G401 (cell line): ENCODE measurements around the gene TRAPPC13. TPM values are rescaled to one million over a fixed set of nuclear protein-coding genes. Genes with fewer than 3 reads are reported as not detected.
A peak's percentile ranks its signal among the peaks of the same experiment; 100 is the strongest.
"Not testable (repeated sequence)": the region's sequence is repeated elsewhere in the genome, so short reads cannot be mapped to it uniquely, and the experiment has no call there.

Source experiments
- DNase-seq: peaks from one replicate; pipeline ENCODE4 v3.0.0-alpha.2; 2015; ENCODE audit warnings: low spot score
- in situ Hi-C: cut with HindIII; loops from 2 replicates; pipeline ENCODE4 v1.10.0; 2016; ENCODE audit warnings: low sequenced_read_pairs, mixed read lengths
- total RNA-seq: library from RNA; depleted of rRNA; stranded (reverse); fragments of >200 nt; shearing (Covaris generic); gene quantifications from 2 replicates; pipeline ENCODE4 v1.2.3, GENCODE V29; 2014; rRNA removed

Gene TRAPPC13
- 29.1 and 37.7 TPM in 2 replicates for total RNA-seq

DNA sequence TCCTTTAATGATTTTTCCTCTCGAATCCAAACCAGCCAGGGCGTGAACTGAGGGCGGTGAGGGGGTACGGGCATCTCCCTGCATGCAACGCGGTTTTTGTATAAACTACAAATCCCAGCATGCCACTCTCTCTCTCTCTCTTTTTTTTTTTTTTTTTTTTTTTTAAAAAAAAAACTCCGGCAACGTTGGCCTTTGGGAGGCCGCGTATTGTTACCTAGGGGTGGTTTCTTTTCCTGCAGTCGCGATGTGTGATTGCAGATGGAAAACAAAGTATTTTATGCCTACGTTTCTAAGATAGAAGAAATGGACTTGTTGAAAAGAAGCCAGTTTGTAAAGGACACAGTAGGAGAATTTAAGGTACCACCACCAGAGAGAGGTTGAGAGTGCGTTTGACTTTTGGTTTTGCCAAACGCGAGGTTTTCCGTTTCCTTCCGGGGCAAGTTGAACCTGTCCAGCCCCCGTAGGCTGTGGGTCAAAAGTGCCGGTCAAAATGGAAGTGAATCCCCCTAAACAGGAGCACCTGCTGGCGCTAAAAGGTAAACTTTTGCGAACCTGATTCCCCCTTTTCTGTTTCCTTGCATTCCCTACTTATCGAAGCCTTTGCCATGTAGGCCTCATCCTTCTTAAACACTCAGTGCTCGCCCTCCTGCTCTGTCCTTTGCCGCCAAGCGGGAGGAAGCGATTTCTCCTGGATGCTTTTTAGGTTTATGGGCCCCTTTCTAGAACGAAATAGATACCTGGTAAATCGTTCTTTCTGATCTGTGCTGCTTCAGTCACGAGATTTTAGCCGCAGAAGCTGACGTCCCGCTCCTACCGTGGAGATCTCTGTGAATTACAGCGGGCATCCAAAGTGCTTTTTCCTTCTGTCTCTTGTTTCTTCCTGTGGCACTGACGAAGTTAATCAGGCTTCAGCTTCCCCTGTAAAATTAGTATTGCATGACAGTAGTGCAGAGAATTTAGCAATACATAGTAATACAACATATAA, at the start of gene TRAPPC13, which contains the start of gene SHLD3:
Gene TRAPPC13 (plus strand): TSS at position 457 of the 985 bp plus-strand sequence. CDS start 34 bp downstream, at position 491.
Gene SHLD3 (plus strand): TSS at position 457 of the 985 bp plus-strand sequence. CDS start 4,561 bp downstream, outside the sequence.
- in situ Hi-C loops = no loop called here

DNA sequence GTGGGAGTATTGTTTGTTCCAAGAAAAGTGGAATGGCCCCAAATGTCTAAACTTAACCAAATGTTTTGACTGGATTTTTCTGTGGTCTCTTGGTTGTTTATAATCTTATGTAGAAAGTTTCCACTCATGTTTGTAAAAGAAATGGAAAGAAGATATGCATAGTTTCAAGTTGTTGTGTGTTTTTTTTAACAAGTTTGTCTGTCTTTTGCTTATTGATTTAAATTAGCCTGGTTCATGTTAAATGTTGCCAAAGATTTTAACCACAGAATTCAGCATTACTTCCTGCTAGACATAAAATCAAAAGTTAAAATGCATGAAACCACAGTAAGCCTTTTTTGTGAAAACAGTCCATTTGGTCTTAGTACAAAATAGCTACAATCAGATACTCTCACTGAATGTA, 47.7 kb upstream of the TRAPPC13 start:
- DNase-seq = no peak
- in situ Hi-C loops = no loop called here

More for the DNA sequence above, at the start of gene TRAPPC13, which contains the start of gene SHLD3:
- DNase-seq = peak; percentile 92

DNA sequence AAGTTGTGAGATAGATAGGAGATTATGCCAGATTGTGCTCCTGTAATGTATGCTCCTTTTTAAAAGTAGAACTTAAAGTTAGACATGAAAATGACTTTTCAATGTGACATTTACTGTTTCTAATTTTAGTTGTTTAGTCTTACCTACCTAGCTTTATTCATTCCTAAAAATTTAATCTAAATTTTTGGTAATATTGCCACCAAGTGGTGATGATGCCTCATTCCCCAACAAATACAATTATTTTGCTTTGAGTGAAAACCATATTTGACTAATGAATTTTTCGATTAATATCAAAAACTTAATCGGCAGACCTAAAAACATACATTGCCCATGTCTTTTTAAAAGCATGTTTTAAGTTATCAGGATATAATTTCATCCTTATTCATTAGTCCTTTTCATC, 36.1 kb upstream of the TRAPPC13 start:
- in situ Hi-C loops = no loop called here
- no peak for DNase-seq

DNA sequence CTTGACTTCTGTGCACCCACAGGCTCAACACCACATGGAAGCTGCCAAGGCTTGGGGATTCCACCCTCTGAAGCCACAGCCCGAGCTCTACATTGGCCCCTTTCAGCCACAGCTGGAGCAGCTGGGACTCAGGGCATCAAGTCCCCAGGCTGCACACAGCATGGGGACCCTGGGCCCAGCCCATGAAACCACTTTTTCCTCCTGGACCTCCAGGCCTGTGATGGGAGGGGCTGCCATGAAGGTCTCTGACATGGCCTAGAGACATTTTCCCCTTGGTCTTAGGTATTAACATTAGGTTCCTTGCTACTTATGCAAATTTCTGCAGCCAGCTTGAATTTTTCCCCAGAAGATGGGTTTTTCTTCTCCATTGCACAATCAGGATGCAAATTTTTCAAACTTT, 23.1 kb upstream of the TRAPPC13 start:
- in situ Hi-C loops, DNase-seq: not testable (repeated sequence)

DNA sequence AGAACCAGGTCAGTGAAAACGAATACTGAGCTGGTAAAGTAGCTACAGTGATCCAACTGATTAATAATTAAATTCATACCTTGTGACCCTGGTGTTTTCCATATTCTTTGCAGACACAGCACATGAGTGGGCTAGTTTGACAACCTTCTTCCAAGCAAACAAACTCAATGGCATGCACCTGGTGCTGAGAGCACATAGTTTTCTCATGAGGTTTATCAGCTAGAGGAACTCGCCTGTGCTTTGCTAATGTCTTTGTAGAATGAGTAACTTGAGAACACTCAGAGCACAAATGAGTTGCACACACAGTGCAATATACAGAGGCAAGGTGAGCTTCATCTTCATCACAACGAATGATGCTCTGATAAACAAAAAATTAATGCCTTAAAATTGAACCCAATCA, 13.3 kb upstream of the TRAPPC13 start:
- in situ Hi-C loops = no loop called here

GRCh38 chr5:65612298-65612907, 12.4 kb upstream of the TRAPPC13 start:
- in situ Hi-C loops = no loop called here
- DNase-seq = no peak

More for the DNA sequence above, 13.3 kb upstream of the TRAPPC13 start:
- no peak for DNase-seq

GRCh38 chr5:65620021-65620420, 4.8 kb upstream of the TRAPPC13 start:
- in situ Hi-C loops = no loop called here

GRCh38 chr5:65621961-65622360, 2.9 kb upstream of the TRAPPC13 start:
- in situ Hi-C loops = not testable (repeated sequence)

More at GRCh38 chr5:65620021-65620420, 4.8 kb upstream of the TRAPPC13 start:
- DNase-seq = no peak

GRCh38 chr5:65623482-65623881, 1.3 kb upstream of the TRAPPC13 start:
- DNase-seq = no peak
- in situ Hi-C loops = no loop called here

More at GRCh38 chr5:65621961-65622360, 2.9 kb upstream of the TRAPPC13 start:
- not testable (repeated sequence) for DNase-seq

GRCh38 chr5:65624025-65624570, 729 bp upstream of the TRAPPC13 start, which contains the start of gene TRIM23:
TSS of gene TRIM23 (minus strand) at chr5:65624333. CDS start at chr5:65624274, 59 bp downstream.
- in situ Hi-C loops = no loop called here
- peak; percentile 94 for DNase-seq

GRCh38 chr5:65625743-65626142, 916 bp downstream of the TRAPPC13 start:
- DNase-seq = no peak
- in situ Hi-C loops = no loop called here

DNA sequence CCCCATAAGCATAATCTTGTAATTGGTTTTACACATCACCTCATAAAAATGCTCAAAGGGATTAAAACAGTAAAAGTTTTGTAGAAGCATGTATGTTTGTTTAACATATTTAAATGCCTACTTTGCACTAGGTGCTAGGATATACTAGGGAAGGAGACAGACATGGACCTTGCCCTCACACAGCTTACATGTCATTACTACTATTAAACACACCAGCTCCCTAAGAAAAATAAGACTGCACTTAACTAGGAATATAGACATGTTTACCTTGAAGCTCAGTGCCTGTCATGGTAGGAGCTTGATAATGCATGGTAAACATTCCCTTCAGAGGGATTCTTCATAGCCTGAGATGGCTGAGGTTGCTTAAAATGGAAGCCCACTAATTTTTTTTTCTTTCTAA, 6.2 kb downstream of the TRAPPC13 start:
- in situ Hi-C loops = no loop called here

DNA sequence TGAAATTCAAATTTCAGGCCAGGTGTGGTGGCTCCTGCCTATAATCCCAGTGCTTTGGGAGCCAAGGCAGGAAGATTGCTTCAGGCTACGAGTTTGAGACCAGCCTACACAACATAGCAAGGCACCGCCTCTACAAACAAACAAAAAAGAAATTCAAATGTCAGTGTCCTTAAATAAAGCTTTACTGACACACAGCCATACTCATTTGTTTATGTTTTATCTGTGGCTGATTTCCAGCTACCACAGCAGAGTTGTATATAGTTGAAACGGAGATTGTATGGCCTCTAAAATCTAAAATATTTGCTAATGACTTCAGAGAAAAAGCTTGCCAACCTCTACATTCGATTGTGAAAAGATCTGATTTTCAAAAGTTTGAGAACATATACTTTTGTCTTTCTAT, 15.4 kb downstream of the TRAPPC13 start:
- in situ Hi-C loops = no loop called here
- no peak for DNase-seq

More for the DNA sequence above, 6.2 kb downstream of the TRAPPC13 start:
- no peak for DNase-seq

DNA sequence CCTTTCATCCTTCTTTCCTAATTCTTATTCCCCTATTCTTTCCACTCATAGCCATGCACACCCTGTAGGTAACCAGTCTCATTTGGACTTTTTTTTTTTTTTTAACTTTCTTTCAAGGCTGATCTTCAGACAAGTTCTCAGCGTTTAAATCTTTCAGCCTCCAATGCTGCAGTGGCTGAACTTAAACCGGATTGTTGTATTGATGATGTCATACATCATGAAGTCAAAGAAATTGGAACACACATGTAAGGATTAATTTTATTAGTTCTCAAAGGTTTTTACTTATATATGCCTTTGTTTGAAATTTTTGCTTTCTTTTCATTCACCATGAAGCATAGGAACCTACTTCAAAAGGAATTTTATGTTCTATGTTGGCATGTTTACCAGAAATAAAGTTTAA, 22.1 kb downstream of the TRAPPC13 start:
- DNase-seq = no peak
- in situ Hi-C loops = no loop called here

GRCh38 chr5:65647941-65648340, 23.1 kb downstream of the TRAPPC13 start:
- DNase-seq = no peak
- in situ Hi-C loops = no loop called here

DNA sequence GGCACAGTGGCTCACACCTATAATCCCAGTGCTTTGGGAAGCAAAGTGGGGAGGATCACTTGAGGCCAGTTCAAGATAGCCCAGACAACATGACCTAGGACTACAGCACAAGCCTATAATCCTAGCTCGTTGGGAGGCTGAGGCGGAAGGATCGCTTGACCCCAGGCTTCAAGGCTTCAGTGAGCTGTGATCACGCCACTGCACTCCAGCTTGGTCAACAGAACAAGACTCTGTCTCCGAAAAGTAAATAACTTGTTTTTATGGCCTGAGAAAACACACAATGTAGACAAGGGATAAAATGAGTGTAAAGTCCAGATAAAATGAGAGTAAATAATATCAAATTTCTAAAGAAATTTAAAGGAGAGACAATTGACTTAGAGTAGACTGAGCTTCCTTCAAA, 26.3 kb downstream of the TRAPPC13 start:
- in situ Hi-C loops = no loop called here
- DNase-seq = no peak

- in situ Hi-C loops = no loop called here
- no peak for DNase-seq
Observed at GRCh38 chr5:65654713-65655112, 29.9 kb downstream of the TRAPPC13 start.

DNA sequence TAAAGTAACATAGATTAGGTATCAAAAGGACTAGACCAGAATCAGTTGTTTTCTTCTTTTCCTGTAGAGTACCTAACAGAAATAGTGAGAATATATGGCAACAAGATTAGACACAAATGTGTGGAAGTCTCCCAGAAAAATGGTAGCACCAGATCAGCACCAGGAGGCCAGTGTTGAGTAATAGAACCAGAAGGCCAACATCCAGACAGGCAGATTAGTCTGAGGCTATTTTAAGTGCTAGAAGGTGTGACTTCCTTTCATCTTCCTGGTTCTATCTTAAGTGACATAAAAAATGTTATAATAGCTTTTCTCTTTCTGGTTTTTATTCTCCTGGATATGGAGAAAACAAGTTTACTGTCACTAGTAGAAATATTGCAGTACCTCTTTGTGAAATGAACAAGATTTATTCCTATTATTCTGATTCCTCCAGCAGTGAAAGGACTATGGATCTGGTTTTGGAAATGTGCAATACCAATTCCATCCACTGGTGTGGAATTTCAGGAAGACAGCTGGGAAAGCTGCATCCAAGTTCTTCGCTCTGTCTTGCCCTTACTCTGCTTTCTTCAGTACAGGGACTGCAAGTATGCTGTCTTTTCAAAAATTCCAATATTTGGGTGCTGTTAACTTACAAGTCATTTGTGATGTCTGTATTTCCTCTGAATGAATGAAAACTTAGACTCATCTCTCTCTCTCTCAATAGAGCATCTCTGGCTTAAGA, 39.1 kb downstream of the TRAPPC13 start:
- peak; percentile 4 for DNase-seq

GRCh38 chr5:65668696-65669095, 43.9 kb downstream of the TRAPPC13 start:
- in situ Hi-C loops = no loop called here
- DNase-seq = no peak

More for the DNA sequence above, 39.1 kb downstream of the TRAPPC13 start:
- in situ Hi-C loops = no loop called here
